ENCODE results near the gene SH2D3C.

DNA sequence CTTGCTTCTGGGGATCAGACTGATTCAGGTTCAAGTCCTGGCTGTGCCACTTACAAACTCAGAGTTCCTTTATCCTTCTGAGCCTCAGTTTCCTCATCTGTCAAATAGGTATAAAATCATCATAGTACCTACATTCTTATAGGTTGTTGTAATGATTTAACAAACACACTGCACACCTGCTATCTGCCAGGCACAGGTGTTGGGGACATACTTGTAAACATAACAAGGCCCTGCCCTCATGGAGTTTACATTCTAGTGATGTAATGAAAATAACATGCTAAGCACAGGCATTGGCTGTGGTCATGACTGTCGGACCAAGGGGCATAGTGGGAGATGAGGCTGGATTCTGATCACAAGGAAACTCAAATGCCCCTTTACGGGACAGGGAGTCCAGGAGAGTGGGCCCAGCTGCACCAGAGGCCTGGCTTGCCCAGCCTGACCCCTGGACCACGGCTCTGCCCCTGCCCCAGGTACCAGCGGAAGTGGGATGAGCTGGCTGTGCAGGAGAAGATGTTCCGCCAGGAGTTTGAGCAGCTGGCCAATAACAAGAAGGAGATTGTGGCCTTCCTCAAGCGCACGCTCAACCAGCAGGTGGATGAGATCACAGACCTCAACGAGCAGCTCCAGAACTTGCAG, 69.4 kb downstream of the SH2D3C start:
- TF ChIP-seq CTCF (IDR thresholded peaks at IDR 0.05; ENCODE audit: low read length): no peak
- no peak for TF ChIP-seq EZH2 (IDR thresholded peaks at IDR 0.05; ENCODE audit: borderline replicate concordance, low read length)

Measured in OCI-LY1 (cell line).